ENCODE data around the gene SFMBT1. TPM values are rescaled to one million over a fixed set of nuclear protein-coding genes. Genes with fewer than 3 reads are reported as not detected.

Gene SFMBT1
- total RNA-seq, 2 experiments from 2014 or later = 12.9 to 18.1 TPM

DNA sequence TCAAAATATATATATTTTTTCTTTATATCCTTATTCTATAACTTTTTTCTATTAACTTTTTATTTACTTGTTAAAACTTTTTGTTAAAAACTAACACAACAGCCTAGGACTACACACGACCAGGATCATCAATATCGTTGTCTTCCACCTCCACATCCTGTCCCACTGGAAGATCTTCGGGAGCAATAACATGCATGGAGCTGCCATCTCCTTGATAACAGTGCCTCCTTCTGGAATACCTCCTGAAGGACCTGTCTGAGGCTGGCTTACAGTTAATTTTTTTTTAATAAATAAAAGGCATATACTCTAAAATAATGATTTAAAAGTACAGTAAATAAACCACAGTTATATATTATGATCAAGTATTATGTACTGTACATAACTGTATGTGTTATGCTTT lies 58.9 kb downstream of the SFMBT1 start:
- Histone ChIP-seq H3K79me2 (ENCODE audit: insufficient read depth, low read depth, low read length) (no peaks in the 10 kb centered on the region), H4K20me1 (ENCODE audit: insufficient read depth, low read length) (no peaks in the 10 kb centered on the region), H3K27ac (ENCODE audit: low read depth, low read length, poor library complexity, severe bottlenecking) (no peak overlapping the region), H2AFZ (ENCODE audit: low read length) (no peak overlapping the region), H3K36me3 (ENCODE audit: insufficient read depth, low read length) (no peaks in the 10 kb centered on the region), H3K4me3 (ENCODE audit: low read depth, low read length, poor library complexity, severe bottlenecking) (no peak overlapping the region), H3K4me2 (ENCODE audit: low read length) (no peak overlapping the region), H3K4me1 (ENCODE audit: insufficient read depth, low read length, poor library complexity, severe bottlenecking) (peaks cover 22% of the 10 kb centered on the region), H3K9me2 (ENCODE audit: insufficient read depth, low read length) (no peaks in the 10 kb centered on the region), H3K9me3 (ENCODE audit: low read length) (no peaks in the 10 kb centered on the region)
- intact Hi-C loops (cut with micrococcal nuclease; ENCODE audit: unreplicated experiment) = no loop called here
- TF ChIP-seq CTCF (conservative IDR thresholded peaks at IDR 0.05; ENCODE audit: low read length) (peak; percentile 66), EZH2phosphoT487 (IDR thresholded peaks at IDR 0.05; ENCODE audit: borderline replicate concordance, low read depth, low read length) (no peak)
- ChIA-PET CTCF (ENCODE audit: unreplicated experiment) (no interaction called here), POLR2A (interaction anchor here (0.9 kb wide), 1 partner anchor 11 kb away, joined by 8 read pairs; no protein-coding TSS in a partner anchor)
- no TSS peak for BruUV-seq (replicated peaks)
- DNase-seq (ENCODE audit: low spot score) = peak; percentile 15

- H3K9me2 ChIP-seq (ENCODE audit: insufficient read depth, low read length) = no peaks in the 10 kb centered on the region
- ChIA-PET POLR2A (interaction anchor here (0.7 to 1.4 kb wide), 3 partner anchors 10 to 308 kb away, joined by 3 to 8 read pairs (median 4); no protein-coding TSS in a partner anchor), CTCF (ENCODE audit: unreplicated experiment) (no interaction called here)
- TF ChIP-seq CTCF (conservative IDR thresholded peaks at IDR 0.05; ENCODE audit: low read length) (no peak), EZH2phosphoT487 (IDR thresholded peaks at IDR 0.05; ENCODE audit: borderline replicate concordance, low read depth, low read length) (no peak)
- H3K4me2 ChIP-seq (ENCODE audit: low read length) = no peak overlapping the region
- H3K36me3 ChIP-seq (ENCODE audit: insufficient read depth, low read length) = no peaks in the 10 kb centered on the region
- BruUV-seq (replicated peaks) = no TSS peak
- no peaks in the 10 kb centered on the region for H3K79me2 ChIP-seq (ENCODE audit: insufficient read depth, low read depth, low read length)
- H4K20me1 ChIP-seq (ENCODE audit: insufficient read depth, low read length) = no peaks in the 10 kb centered on the region
- no peak overlapping the region for H3K27ac ChIP-seq (ENCODE audit: low read depth, low read length, poor library complexity, severe bottlenecking)
- H2AFZ ChIP-seq (ENCODE audit: low read length) = no peak overlapping the region
- H3K4me3 ChIP-seq (ENCODE audit: low read depth, low read length, poor library complexity, severe bottlenecking) = no peak overlapping the region
- intact Hi-C loops (cut with micrococcal nuclease; ENCODE audit: unreplicated experiment) = no loop called here
- H3K4me1 ChIP-seq (ENCODE audit: insufficient read depth, low read length, poor library complexity, severe bottlenecking) = peaks cover 22% of the 10 kb centered on the region
- no peak for DNase-seq (ENCODE audit: low spot score)
- H3K9me3 ChIP-seq (ENCODE audit: low read length) = no peaks in the 10 kb centered on the region
Measured at GRCh38 chr3:52986049-52986448, 59.8 kb downstream of the SFMBT1 start.

- DNase-seq (ENCODE audit: low spot score) = no peak
- POLR2A ChIA-PET = interaction anchor here (0.9 to 1.4 kb wide), 6 partner anchors 9 to 61 kb away, joined by 3 to 6 read pairs (median 4); no protein-coding TSS in a partner anchor
- H3K79me2 ChIP-seq (ENCODE audit: insufficient read depth, low read depth, low read length) = no peaks in the 10 kb centered on the region
- TF ChIP-seq EZH2phosphoT487 (IDR thresholded peaks at IDR 0.05; ENCODE audit: borderline replicate concordance, low read depth, low read length) = no peak
- TF ChIP-seq CTCF (conservative IDR thresholded peaks at IDR 0.05; ENCODE audit: low read length) = no peak
- no peaks in the 10 kb centered on the region for H4K20me1 ChIP-seq (ENCODE audit: insufficient read depth, low read length)
- no TSS peak for BruUV-seq (replicated peaks)
- peak overlapping the region; percentile 60 for H3K4me2 ChIP-seq (ENCODE audit: low read length)
- no peaks in the 10 kb centered on the region for H3K36me3 ChIP-seq (ENCODE audit: insufficient read depth, low read length)
- no peaks in the 10 kb centered on the region for H3K9me3 ChIP-seq (ENCODE audit: low read length)
- H3K4me3 ChIP-seq (ENCODE audit: low read depth, low read length, poor library complexity, severe bottlenecking) = no peak overlapping the region
- intact Hi-C loops (cut with micrococcal nuclease; ENCODE audit: unreplicated experiment) = no loop called here
- CTCF ChIA-PET (ENCODE audit: unreplicated experiment) = no interaction called here
- H2AFZ ChIP-seq (ENCODE audit: low read length) = peak overlapping the region; percentile 54
- peak overlapping the region; percentile 76 for H3K27ac ChIP-seq (ENCODE audit: low read depth, low read length, poor library complexity, severe bottlenecking)
- no peaks in the 10 kb centered on the region for H3K9me2 ChIP-seq (ENCODE audit: insufficient read depth, low read length)
- H3K4me1 ChIP-seq (ENCODE audit: insufficient read depth, low read length, poor library complexity, severe bottlenecking) = peaks cover 22% of the 10 kb centered on the region
Measured at GRCh38 chr3:52983828-52984227, 62.0 kb downstream of the SFMBT1 start.

All from OCI-LY7 (cell line).